ENCODE data around the gene THEM5. TPM values are rescaled to one million over a fixed set of nuclear protein-coding genes. Genes with fewer than 3 reads are reported as not detected.
"Not testable (repeated sequence)": the region's sequence is repeated elsewhere in the genome, so short reads cannot be mapped to it uniquely, and the experiment has no call there.

THEM5 gene
- polyA plus RNA-seq, 1 donor (not counting 4 experiments of a cell fraction or from before 2014, with no cell fraction given), result 0.18 TPM

DNA sequence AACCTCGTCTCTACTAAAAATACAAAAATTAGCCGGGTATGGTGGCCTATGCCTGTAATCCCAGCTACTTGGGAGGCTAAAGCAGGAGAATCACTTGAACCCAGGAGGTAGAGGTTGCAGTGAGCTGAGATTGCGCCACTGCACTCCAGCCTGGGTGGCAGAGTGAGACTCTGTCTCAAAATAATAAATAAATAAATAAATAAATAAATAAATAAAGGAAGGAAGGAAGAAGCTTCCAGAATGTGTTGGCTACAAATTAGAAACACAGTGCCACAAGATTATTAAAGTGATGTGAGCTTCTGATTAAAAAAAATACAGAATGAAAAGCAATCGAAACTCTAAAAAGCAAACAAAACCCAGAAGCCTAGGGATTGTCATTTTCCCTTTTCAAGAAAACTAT lies 30.4 kb upstream of the THEM5 start:
- H4K20me1 ChIP-seq (ENCODE audit: control insufficient read depth, extremely low read depth, insufficient read depth, low read length); H3K27me3 ChIP-seq (ENCODE audit: control insufficient read depth, extremely low read depth, insufficient read depth, low read length); H3K9me3 ChIP-seq (ENCODE audit: control insufficient read depth, low read depth, low read length); H3K27ac ChIP-seq (ENCODE audit: control insufficient read depth, insufficient read depth, low read length); H3K9ac ChIP-seq (ENCODE audit: control insufficient read depth, extremely low read depth, insufficient read depth, low read length); dilution Hi-C loops (cut with MboI; ENCODE audit: extremely low pct_ligation_motif_present, low sequenced_read_pairs); H3K9me1 ChIP-seq (ENCODE audit: control insufficient read depth, extremely low read depth, insufficient read depth, low read length); H3K36me3 ChIP-seq (ENCODE audit: control insufficient read depth in 2 of 2, extremely low read depth in 1 of 2, insufficient read depth in 2 of 2, low read length in 2 of 2); H3K79me2 ChIP-seq (ENCODE audit: control insufficient read depth, insufficient read depth, low read length); H3K4me2 ChIP-seq (ENCODE audit: control insufficient read depth, extremely low read depth, insufficient read depth, low read depth, low read length); FAIRE-seq; H3K4me3 ChIP-seq (ENCODE audit: control insufficient read depth in 2 of 3, extremely low read depth in 1 of 3, insufficient read depth in 2 of 3, low read depth in 1 of 3, low read length in 3 of 3); H2AFZ ChIP-seq (ENCODE audit: control insufficient read depth, low read length); DNase-seq (ENCODE audit: low read depth, low spot score): not testable (repeated sequence)
- H3K4me1 ChIP-seq (ENCODE audit: control insufficient read depth, extremely low read depth, insufficient read depth, low read length), result peaks cover 29% of the 10 kb centered on the region

DNA sequence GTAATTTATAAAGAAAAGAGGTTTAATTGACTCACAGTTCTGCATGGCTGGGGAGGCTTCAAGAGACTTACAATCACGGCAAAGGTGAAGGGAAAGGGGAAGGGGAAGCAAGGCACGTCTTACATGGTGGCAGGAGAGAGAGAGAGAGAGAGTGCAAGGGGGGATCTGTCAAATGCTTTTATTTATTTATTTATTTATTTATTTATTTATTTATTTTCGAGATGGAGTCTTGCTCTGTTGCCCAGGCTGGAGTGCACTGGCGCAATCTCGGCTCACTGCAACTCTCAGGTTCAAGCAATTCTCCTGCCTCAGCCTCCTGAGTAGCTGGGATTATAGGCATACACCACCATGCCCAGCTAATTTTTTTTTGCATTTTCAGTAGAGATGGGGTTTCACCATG lies 29.4 kb upstream of the THEM5 start:
- FAIRE-seq; H3K4me3 ChIP-seq (ENCODE audit: control insufficient read depth in 2 of 3, extremely low read depth in 1 of 3, insufficient read depth in 2 of 3, low read depth in 1 of 3, low read length in 3 of 3); DNase-seq (ENCODE audit: low read depth, low spot score); H4K20me1 ChIP-seq (ENCODE audit: control insufficient read depth, extremely low read depth, insufficient read depth, low read length); H2AFZ ChIP-seq (ENCODE audit: control insufficient read depth, low read length); H3K9ac ChIP-seq (ENCODE audit: control insufficient read depth, extremely low read depth, insufficient read depth, low read length); H3K27ac ChIP-seq (ENCODE audit: control insufficient read depth, insufficient read depth, low read length); H3K4me2 ChIP-seq (ENCODE audit: control insufficient read depth, extremely low read depth, insufficient read depth, low read depth, low read length); H3K27me3 ChIP-seq (ENCODE audit: control insufficient read depth, extremely low read depth, insufficient read depth, low read length); H3K36me3 ChIP-seq (ENCODE audit: control insufficient read depth in 2 of 2, extremely low read depth in 1 of 2, insufficient read depth in 2 of 2, low read length in 2 of 2); H3K9me1 ChIP-seq (ENCODE audit: control insufficient read depth, extremely low read depth, insufficient read depth, low read length); H3K79me2 ChIP-seq (ENCODE audit: control insufficient read depth, insufficient read depth, low read length); H3K9me3 ChIP-seq (ENCODE audit: control insufficient read depth, low read depth, low read length); dilution Hi-C loops (cut with MboI; ENCODE audit: extremely low pct_ligation_motif_present, low sequenced_read_pairs): not testable (repeated sequence)
- H3K4me1 ChIP-seq (ENCODE audit: control insufficient read depth, extremely low read depth, insufficient read depth, low read length), result peaks cover 24% of the 10 kb centered on the region

DNA sequence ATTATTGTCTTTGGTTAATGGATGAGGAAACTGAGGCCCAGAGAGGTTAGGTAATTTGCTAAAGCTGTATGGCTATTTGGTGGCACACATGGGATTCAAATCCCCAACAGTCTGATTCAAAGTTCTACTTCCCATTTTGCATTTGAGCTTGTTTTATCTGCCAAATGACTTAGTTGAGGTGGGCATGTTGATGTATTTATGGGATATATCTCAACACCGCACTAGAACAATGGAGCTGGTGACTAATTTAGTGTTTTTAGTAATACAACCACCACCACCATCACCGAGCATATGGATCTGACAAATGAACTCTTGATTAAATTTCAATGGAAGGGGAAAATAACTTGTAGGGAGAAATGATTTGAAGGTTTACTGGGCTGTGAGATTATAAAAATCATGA lies 29.0 kb upstream of the THEM5 start:
- no peak for FAIRE-seq

More for the DNA sequence above, 29.0 kb upstream of the THEM5 start:
- H3K79me2 ChIP-seq (ENCODE audit: control insufficient read depth, insufficient read depth, low read length), result no peaks in the 10 kb centered on the region
- peaks cover 20% of the 10 kb centered on the region for H3K4me1 ChIP-seq (ENCODE audit: control insufficient read depth, extremely low read depth, insufficient read depth, low read length)
- TF ChIP-seq EZH2 (IDR thresholded peaks at IDR 0.05; ENCODE audit: low read length), result no peak
- TF ChIP-seq, protein P1, sequence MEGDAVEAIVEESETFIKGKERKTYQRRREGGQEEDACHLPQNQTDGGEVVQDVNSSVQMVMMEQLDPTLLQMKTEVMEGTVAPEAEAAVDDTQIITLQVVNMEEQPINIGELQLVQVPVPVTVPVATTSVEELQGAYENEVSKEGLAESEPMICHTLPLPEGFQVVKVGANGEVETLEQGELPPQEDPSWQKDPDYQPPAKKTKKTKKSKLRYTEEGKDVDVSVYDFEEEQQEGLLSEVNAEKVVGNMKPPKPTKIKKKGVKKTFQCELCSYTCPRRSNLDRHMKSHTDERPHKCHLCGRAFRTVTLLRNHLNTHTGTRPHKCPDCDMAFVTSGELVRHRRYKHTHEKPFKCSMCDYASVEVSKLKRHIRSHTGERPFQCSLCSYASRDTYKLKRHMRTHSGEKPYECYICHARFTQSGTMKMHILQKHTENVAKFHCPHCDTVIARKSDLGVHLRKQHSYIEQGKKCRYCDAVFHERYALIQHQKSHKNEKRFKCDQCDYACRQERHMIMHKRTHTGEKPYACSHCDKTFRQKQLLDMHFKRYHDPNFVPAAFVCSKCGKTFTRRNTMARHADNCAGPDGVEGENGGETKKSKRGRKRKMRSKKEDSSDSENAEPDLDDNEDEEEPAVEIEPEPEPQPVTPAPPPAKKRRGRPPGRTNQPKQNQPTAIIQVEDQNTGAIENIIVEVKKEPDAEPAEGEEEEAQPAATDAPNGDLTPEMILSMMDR (optimal IDR thresholded peaks at IDR 0.05 in 1 of 3, IDR thresholded peaks at IDR 0.05 in 1 of 3, conservative IDR thresholded peaks at IDR 0.05 in 1 of 3; ENCODE audit: extremely low read depth in 1 of 3, insufficient read depth in 2 of 3, low read length in 3 of 3), result no peak
- H3K27me3 ChIP-seq (ENCODE audit: control insufficient read depth, extremely low read depth, insufficient read depth, low read length), result no peaks in the 10 kb centered on the region
- H3K36me3 ChIP-seq (ENCODE audit: control insufficient read depth in 2 of 2, extremely low read depth in 1 of 2, insufficient read depth in 2 of 2, low read length in 2 of 2), result no peaks in the 10 kb centered on the region
- no peaks in the 10 kb centered on the region for H4K20me1 ChIP-seq (ENCODE audit: control insufficient read depth, extremely low read depth, insufficient read depth, low read length)
- no peak overlapping the region for H3K27ac ChIP-seq (ENCODE audit: control insufficient read depth, insufficient read depth, low read length)
- no peak for DNase-seq (ENCODE audit: low read depth, low spot score)
- no peak overlapping the region for H3K4me2 ChIP-seq (ENCODE audit: control insufficient read depth, extremely low read depth, insufficient read depth, low read depth, low read length)
- no peak overlapping the region for H2AFZ ChIP-seq (ENCODE audit: control insufficient read depth, low read length)
- H3K9me3 ChIP-seq (ENCODE audit: control insufficient read depth, low read depth, low read length), result no peaks in the 10 kb centered on the region
- H3K9me1 ChIP-seq (ENCODE audit: control insufficient read depth, extremely low read depth, insufficient read depth, low read length), result no peaks in the 10 kb centered on the region
- dilution Hi-C loops (cut with MboI; ENCODE audit: extremely low pct_ligation_motif_present, low sequenced_read_pairs), result no loop called here
- no peak overlapping the region for H3K4me3 ChIP-seq (ENCODE audit: control insufficient read depth in 2 of 3, extremely low read depth in 1 of 3, insufficient read depth in 2 of 3, low read depth in 1 of 3, low read length in 3 of 3)
- no peak overlapping the region for H3K9ac ChIP-seq (ENCODE audit: control insufficient read depth, extremely low read depth, insufficient read depth, low read length)
